HG03060 (cell line): ENCODE measurements around the gene MYOF.

Source experiments
- ATAC-seq: cut with Tn5 transposase; IDR thresholded peaks from one replicate; pipeline ENCODE4 v1.9.1; 2021; ENCODE audit warnings: low read depth, moderate number of reproducible peaks; ENCODE audit not compliant: unreplicated experiment

The MYOF gene

GRCh38 chr10:93482145-93482834, at the start of gene MYOF:
Gene MYOF (minus strand): TSS chr10:93482334. CDS start chr10:93482194, 140 bp downstream.
- ATAC-seq, result no peak

GRCh38 chr10:93518531-93518930, 36.4 kb upstream of the MYOF start:
- no peak for ATAC-seq

- ATAC-seq, result no peak
These were observed 33.9 kb upstream of the MYOF start for GRCh38 chr10:93516006-93516380.

GRCh38 chr10:93515071-93516005, 33.2 kb upstream of the MYOF start:
- ATAC-seq, result no peak

DNA sequence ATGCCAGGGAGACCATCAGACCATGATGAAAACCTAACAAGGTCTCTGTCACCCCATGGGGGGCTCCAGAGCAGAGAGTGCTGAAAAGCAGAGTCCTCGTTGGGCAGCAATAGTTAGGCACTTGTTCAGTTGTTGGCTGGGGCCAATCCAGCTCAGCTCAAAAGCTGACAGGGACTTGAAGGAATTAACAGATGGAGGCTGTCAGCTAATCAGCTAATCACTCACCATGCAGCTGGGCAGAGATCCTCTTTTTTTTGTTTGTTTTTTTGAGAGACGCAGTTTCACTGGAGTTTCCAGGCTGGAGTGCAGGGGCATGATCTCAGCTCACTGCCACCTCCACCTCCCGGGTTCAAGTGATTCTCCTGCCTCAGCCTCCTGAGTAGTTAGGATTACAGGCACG, 32.4 kb upstream of the MYOF start:
- ATAC-seq, result no peak

DNA sequence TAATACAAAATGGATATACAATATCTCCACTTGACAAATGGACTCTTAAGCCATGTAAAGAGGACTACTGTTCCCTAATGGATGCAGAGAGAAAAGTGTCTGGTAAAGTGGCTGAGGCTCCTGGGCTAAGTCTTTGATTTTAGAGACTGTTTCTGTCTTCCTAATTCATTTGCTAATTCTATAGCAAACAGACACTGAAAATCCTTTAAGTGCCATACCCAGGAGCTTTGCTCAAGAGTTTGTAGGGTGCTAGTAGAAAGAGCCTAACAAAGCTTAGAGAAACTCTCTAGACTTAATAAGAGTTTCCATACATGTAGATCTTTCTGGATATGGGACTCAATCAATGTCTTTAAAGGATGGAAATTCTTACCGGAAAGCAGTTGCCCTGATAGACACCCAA, 31.0 kb upstream of the MYOF start:
- ATAC-seq, result no peak

DNA sequence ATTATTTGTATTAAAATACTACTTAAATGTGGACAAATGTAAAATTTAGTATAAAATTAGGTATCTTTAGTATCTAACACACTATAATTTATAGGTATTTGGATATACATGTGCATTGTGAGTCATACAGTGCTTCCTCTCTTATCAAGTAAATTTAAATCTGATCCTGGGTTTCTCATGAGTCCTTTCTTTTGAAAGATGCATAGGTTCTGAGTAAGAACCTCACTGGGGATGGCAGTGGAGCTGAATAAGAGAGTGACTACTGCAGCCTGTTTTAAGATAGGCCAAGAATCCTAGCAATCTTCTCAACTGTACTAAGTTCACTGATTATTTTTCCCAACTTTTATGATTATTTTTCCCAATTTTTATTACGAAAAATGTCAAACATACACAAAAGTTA, 30.4 kb upstream of the MYOF start:
- ATAC-seq, result no peak

GRCh38 chr10:93509816-93510215, 27.7 kb upstream of the MYOF start:
- ATAC-seq, result no peak

DNA sequence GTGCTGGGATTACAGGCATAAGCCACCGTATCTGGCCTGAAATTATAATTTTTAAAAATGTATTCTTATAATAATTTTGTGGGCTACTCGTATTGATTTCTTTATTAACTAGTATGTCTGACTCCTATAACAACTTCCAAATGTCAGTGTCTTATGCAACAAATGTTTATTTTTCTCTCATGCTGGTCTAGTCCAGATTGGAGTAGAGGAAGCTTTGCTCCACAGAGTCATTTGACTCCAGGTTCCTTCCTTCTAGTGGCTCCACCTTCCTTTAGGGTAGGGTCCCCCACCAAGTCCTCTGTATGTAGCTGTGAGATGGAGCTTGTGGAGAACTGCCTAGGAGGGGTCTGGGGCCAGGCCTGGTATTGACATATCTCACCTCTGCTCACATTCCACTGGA, 22.9 kb upstream of the MYOF start:
- no peak for ATAC-seq

DNA sequence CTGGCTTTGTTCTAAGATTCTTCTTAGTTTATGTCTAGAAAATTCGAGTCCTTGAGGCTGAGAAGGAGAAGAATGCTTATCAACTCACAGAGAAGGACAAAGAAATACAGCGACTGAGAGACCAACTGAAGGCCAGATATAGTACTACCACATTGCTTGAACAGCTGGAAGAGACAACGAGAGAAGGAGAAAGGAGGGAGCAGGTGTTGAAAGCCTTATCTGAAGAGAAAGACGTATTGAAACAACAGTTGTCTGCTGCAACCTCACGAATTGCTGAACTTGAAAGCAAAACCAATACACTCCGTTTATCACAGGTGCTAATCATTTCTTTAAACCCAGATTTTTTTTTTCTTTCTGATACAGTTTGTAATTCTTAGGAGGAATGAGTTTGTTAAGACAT, 20.9 kb upstream of the MYOF start:
- ATAC-seq, result no peak

DNA sequence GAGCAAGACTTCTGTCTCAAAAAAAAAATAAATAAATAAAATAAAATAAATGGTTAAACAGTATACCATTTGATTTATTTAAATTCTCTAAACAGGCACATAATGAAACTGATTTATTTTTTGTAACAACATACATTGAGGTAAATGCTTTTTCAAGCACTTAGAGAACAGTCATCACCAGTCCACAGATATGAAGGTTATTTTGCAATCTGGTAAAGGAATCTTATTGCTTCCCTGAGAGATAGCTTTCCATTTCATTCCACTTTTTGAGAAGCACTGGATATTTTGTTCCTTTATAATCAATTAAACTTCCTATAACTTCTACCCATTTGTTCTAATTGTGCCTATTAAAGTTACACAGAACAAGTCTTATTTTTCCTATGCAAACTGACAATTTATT, 19.5 kb upstream of the MYOF start:
- no peak for ATAC-seq

GRCh38 chr10:93498166-93498565, 16.0 kb upstream of the MYOF start:
- ATAC-seq, result no peak

GRCh38 chr10:93496322-93497041, 14.3 kb upstream of the MYOF start, which contains the start of gene CEP55:
Gene CEP55 (plus strand): TSS chr10:93496612. CDS start chr10:93500052, 3,440 bp downstream.
- peak; percentile 85 for ATAC-seq

GRCh38 chr10:93495654-93496321, 13.7 kb upstream of the MYOF start:
- no peak for ATAC-seq

GRCh38 chr10:93494494-93494893, 12.4 kb upstream of the MYOF start:
- ATAC-seq, result no peak

DNA sequence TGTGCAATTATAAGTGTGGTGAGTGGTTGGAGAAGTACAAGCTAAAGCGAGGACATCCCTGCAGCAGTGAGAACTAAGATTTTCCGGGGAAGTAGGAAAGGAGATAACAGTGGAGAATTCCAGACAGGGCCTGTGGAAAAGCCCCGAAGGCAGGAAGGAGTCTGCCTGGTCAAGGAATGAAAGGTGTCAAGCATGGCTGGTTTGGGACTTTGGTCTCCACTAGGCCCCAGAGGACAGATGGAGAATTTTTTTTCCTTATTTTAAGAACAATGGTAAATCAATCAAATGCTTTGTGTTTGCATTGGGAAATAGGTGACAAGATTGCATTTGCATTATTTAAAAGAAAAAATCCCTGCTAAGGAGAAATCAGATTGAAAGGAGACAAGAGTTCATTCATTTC, 11.0 kb upstream of the MYOF start:
- no peak for ATAC-seq

DNA sequence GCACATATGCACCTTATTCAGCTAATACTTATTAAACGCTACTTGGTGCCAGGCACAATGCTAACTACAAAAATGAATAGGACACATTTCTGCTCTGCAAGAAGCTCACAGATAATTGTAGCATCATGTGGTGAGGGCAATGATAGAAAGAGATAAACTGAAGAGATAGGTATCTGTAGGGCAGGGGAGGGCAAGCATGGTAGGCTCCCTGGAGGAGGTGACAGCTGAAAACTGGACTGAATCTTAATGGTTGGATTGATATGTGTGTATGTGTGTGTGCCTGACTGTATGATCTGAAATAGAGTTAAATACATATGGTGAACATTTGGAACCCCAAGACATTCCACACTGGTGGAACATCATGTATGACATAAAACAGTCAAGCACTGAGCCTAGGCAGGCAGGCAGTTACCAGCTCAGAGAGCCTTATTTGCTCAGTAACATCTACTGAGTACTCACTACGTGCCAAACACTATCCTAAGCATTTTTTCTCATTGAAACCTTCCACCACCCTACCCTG, 9.5 kb upstream of the MYOF start:
- no peak for ATAC-seq

- no peak for ATAC-seq
These were observed 6.9 kb upstream of the MYOF start for GRCh38 chr10:93488956-93489528.

GRCh38 chr10:93485690-93486089, 3.6 kb upstream of the MYOF start:
- no peak for ATAC-seq

- ATAC-seq, result no peak
These were observed 443 bp downstream of the MYOF start for GRCh38 chr10:93481637-93482144.
